ENCODE data around the gene MXD4.

GRCh38 chr4:2241003-2241402, 20.9 kb downstream of the MXD4 start:
- TF ChIP-seq EZH2 (IDR thresholded peaks at IDR 0.05) (no peak), CTCF (IDR thresholded peaks at IDR 0.05) (no peak), EZH2phosphoT487 (IDR thresholded peaks at IDR 0.05) (no peak)

Data from neural progenitor cell (in vitro differentiated cells).